HCT116 (cell line): ENCODE data around the gene NOD1. TPM values are rescaled to one million over a fixed set of nuclear protein-coding genes. Genes with fewer than 3 reads are reported as not detected.
"Not testable (repeated sequence)": the region's sequence is repeated elsewhere in the genome, so short reads cannot be mapped to it uniquely, and the experiment has no call there.

Experiments
- ATAC-seq: fragments of 200-7000 bp; cut with Tn5 transposase; 2 replicates; pipeline ENCODE4 v1.9.1; 2020; ENCODE audit warnings: mild to moderate bottlenecking, moderate library complexity
- BruUV-seq: library from RNA; stranded (reverse); fragments of 400-500 nt; replicated peaks from 2 replicates; lab custom pipeline; 2021; lab: Mats Ljungman, UMichigan
- CTCF ChIA-PET: fragments of 300-600 bp; sonication (Branson Sonifier 250); formaldehyde crosslinking; loops from one replicate; lab custom pipeline; 2021; ENCODE audit warnings: antibody characterized with exemption; lab: Charles Lee
- POLR2A ChIA-PET: fragments of 300-600, 350-600 bp; sonication (Branson Sonifier 250); formaldehyde crosslinking; loops from one replicate; lab custom pipeline; 2021; ENCODE audit warnings: antibody characterized with exemption; lab: Charles Lee
- RAD21 ChIA-PET, 2 experiments: fragments of 300-600 bp; sonication (Branson Sonifier 250); formaldehyde crosslinking; loops; one replicate each; lab custom pipeline; 2023; ENCODE audit warnings: low total read pairs in 2 of 2; ENCODE audit not compliant: uncharacterized antibody in 2 of 2, unreplicated experiment in 2 of 2, low non-redundant PET in 1 of 2; lab: Charles Lee
- DNase-seq: peaks from one replicate; pipeline ENCODE4 v3.0.0-alpha.2; 2010; ENCODE audit warnings: low read depth, low spot score
- H2AFZ ChIP-seq: fragments of 200-600 bp; shearing (Covaris generic), sonication (generic); 2 replicates; pipeline ENCODE4 v1.6.1; 2017; ENCODE audit warnings: low read depth, mixed run types, mixed read lengths, antibody characterized with exemption, low read length; ENCODE audit not compliant: poor library complexity, severe bottlenecking
- H3K27ac ChIP-seq: 2 replicates; pipeline ENCODE4 v1.5.1; 2012; ENCODE audit warnings: low read depth, low read length
- H3K27me3 ChIP-seq: fragments of 200-600 bp; sonication (generic); 2 replicates; pipeline ENCODE4 v1.6.1; 2016; ENCODE audit warnings: mixed run types, low read length, mixed read lengths; ENCODE audit not compliant: insufficient read depth
- H3K36me3 ChIP-seq, 2 experiments: fragments of 200-500 bp in 1 of 2; fragments of 200-600 bp in 1 of 2; sonication (Bioruptor generic) in 1 of 2; sonication (generic) in 1 of 2; 2 replicates each; pipeline versions ENCODE4 v1.5.1 to v1.6.1; 2014 to 2016; ENCODE audit warnings: low read length in 2 of 2, inconsistent platforms in 1 of 2, mixed read lengths in 1 of 2, mixed run types in 1 of 2; ENCODE audit not compliant: insufficient read depth in 2 of 2, control insufficient read depth in 1 of 2
- H3K4me1 ChIP-seq, 2 experiments: fragments of 200-600 bp in 1 of 2; sonication (generic) in 1 of 2; 2 replicates each; pipeline versions ENCODE4 v1.5.1 to v1.6.1; 2012 to 2017; ENCODE audit warnings: low read length in 2 of 2, inconsistent platforms in 1 of 2, mild to moderate bottlenecking in 1 of 2, mixed read lengths in 1 of 2, mixed run types in 1 of 2, moderate library complexity in 1 of 2; ENCODE audit not compliant: insufficient read depth in 2 of 2, control insufficient read depth in 1 of 2
- H3K4me2 ChIP-seq: fragments of 200-600 bp; sonication (generic); 2 replicates; pipeline ENCODE4 v1.6.1; 2017; ENCODE audit warnings: mixed run types, low read length, mixed read lengths
- H3K4me3 ChIP-seq, 2 experiments: fragments of 200-600 bp in 1 of 2; sonication (generic) in 1 of 2; replicated peaks in 1 of 2; 2 replicates each; pipeline ENCODE4 v1.5.1; 2011 to 2016; ENCODE audit warnings: low read length in 2 of 2, control low read depth in 1 of 2, low read depth in 1 of 2, mild to moderate bottlenecking in 1 of 2, mixed read lengths in 1 of 2, mixed run types in 1 of 2
- H3K79me2 ChIP-seq: fragments of 200-600 bp; sonication (generic); 2 replicates; pipeline ENCODE4 v1.6.1; 2017; ENCODE audit warnings: mild to moderate bottlenecking, mixed run types, low read length, moderate library complexity, mixed read lengths; ENCODE audit not compliant: insufficient read depth
- H3K9ac ChIP-seq: fragments of 200-600 bp; sonication (generic); 2 replicates; pipeline ENCODE4 v1.6.1; 2016; ENCODE audit warnings: low read length, mixed read lengths
- H3K9me2 ChIP-seq: fragments of 200-600 bp; sonication (generic), shearing (Covaris generic); 2 replicates; pipeline ENCODE4 v1.6.1; 2017; ENCODE audit warnings: mixed run types, mild to moderate bottlenecking, moderate library complexity; ENCODE audit not compliant: insufficient read depth
- H3K9me3 ChIP-seq, 2 experiments: fragments of 200-500 bp in 1 of 2; fragments of 200-600 bp in 1 of 2; sonication (Bioruptor generic) in 1 of 2; sonication (generic) in 1 of 2; 2 replicates each; pipeline ENCODE4 v1.6.1; 2014 to 2017; ENCODE audit warnings: low read length in 2 of 2, mixed read lengths in 2 of 2, inconsistent platforms in 1 of 2, low read depth in 1 of 2, mild to moderate bottlenecking in 1 of 2, mixed run types in 1 of 2, moderate library complexity in 1 of 2; ENCODE audit not compliant: control insufficient read depth in 1 of 2, insufficient read depth in 1 of 2
- H4K20me1 ChIP-seq: fragments of 200-600 bp; sonication (generic), shearing (Covaris generic); 2 replicates; pipeline ENCODE4 v1.6.1; 2017; ENCODE audit warnings: mixed run types, mild to moderate bottlenecking, moderate library complexity; ENCODE audit not compliant: insufficient read depth
- EZH2phosphoT487 ChIP-seq: fragments of 200-600 bp; IDR thresholded peaks from 2 replicates; pipeline ENCODE4 v1.6.1; 2018; ENCODE audit warnings: antibody characterized with exemption, borderline replicate concordance
- FOSL1 ChIP-seq: IDR thresholded peaks from 2 replicates; pipeline ENCODE4 v1.6.1; 2012; ENCODE audit warnings: low read depth
- JUND ChIP-seq: IDR thresholded peaks from 2 replicates; pipeline ENCODE4 v1.6.1; 2012
- MAX ChIP-seq: IDR thresholded peaks from 2 replicates; pipeline ENCODE4 v1.6.1; 2012
- REST ChIP-seq: IDR thresholded peaks from 2 replicates; pipeline ENCODE4 v1.6.1; 2012; ENCODE audit warnings: low read depth
- SRF ChIP-seq: IDR thresholded peaks from 2 replicates; pipeline ENCODE4 v1.6.1; 2012; ENCODE audit warnings: low read depth
- ZBTB33 ChIP-seq: IDR thresholded peaks from 2 replicates; pipeline ENCODE4 v1.6.1; 2011; ENCODE audit warnings: mild to moderate bottlenecking, low read length, moderate library complexity; ENCODE audit not compliant: insufficient replicate concordance; ENCODE audit errors: extremely low read depth
- ZNF274 ChIP-seq: fragments of 200-500 bp; sonication (Bioruptor generic); IDR thresholded peaks from 2 replicates; pipeline ENCODE4 v1.6.1; 2014; ENCODE audit warnings: mild to moderate bottlenecking, low read depth, low read length, inconsistent platforms
- intact Hi-C: fragments of 100-400 bp; cut with micrococcal nuclease; formaldehyde crosslinking; loops from 2 replicates; pipeline ENCODE4 v1.10.0; 2022
- total RNA-seq: library from RNA; stranded (reverse); gene quantifications from one replicate; pipeline ENCODE4 v1.2.1, GENCODE V29; 2021; ENCODE audit not compliant: unreplicated experiment

Gene NOD1
- total RNA-seq, 1 experiment from 2014 or later, result 5.9 TPM

GRCh38 chr7:30382607-30383006 is 96.0 kb downstream of the NOD1 start:
- H2AFZ ChIP-seq, result no peak overlapping the region
- no peak for ATAC-seq
- DNase-seq, result no peak
- BruUV-seq, result no TSS peak
- H3K27ac ChIP-seq, result no peak overlapping the region
- H3K36me3 ChIP-seq, result no peaks in the 10 kb centered on the region
- CTCF ChIA-PET, result no interaction called here
- H3K9me3 ChIP-seq, result no peaks in the 10 kb centered on the region
- no peak overlapping the region for H3K4me2 ChIP-seq
- POLR2A ChIA-PET, result no interaction called here
- H3K9ac ChIP-seq, result no peak overlapping the region
- H3K27me3 ChIP-seq, result no peaks in the 10 kb centered on the region
- H4K20me1 ChIP-seq, result no peaks in the 10 kb centered on the region
- intact Hi-C loops, result no loop called here
- no peaks in the 10 kb centered on the region for H3K9me2 ChIP-seq
- no peaks in the 10 kb centered on the region for H3K79me2 ChIP-seq
- H3K4me1 ChIP-seq, result no peaks in the 10 kb centered on the region
- RAD21 ChIA-PET, result no interaction called here
- TF ChIP-seq SRF (no peak), FOSL1 (no peak)
- H3K4me3 ChIP-seq, result no peak overlapping the region

GRCh38 chr7:30380824-30381223 is 97.8 kb downstream of the NOD1 start:
- POLR2A ChIA-PET, result not testable (repeated sequence)

GRCh38 chr7:30380294-30380693 is 98.3 kb downstream of the NOD1 start:
- H3K27ac ChIP-seq, result no peak overlapping the region
- intact Hi-C loops, result no loop called here
- no peaks in the 10 kb centered on the region for H3K9me3 ChIP-seq
- H3K9me2 ChIP-seq, result no peaks in the 10 kb centered on the region
- no peaks in the 10 kb centered on the region for H3K27me3 ChIP-seq
- no peaks in the 10 kb centered on the region for H3K36me3 ChIP-seq
- no peaks in the 10 kb centered on the region for H3K4me1 ChIP-seq
- RAD21 ChIA-PET, result no interaction called here
- ATAC-seq (no peak), DNase-seq (no peak)
- CTCF ChIA-PET, result no interaction called here
- H2AFZ ChIP-seq, result no peak overlapping the region
- no TSS peak for BruUV-seq
- no peaks in the 10 kb centered on the region for H3K79me2 ChIP-seq
- no peaks in the 10 kb centered on the region for H4K20me1 ChIP-seq
- POLR2A ChIA-PET, result no interaction called here
- no peak overlapping the region for H3K4me2 ChIP-seq
- H3K4me3 ChIP-seq, result no peak overlapping the region
- H3K9ac ChIP-seq, result no peak overlapping the region
- TF ChIP-seq REST (no peak), MAX (no peak), ZBTB33 (no peak), JUND (no peak), EZH2phosphoT487 (no peak), FOSL1 (no peak), ZNF274 (no peak), SRF (no peak)

More at GRCh38 chr7:30380824-30381223, 97.8 kb downstream of the NOD1 start:
- H3K9ac ChIP-seq, H3K4me3 ChIP-seq, DNase-seq, H3K4me2 ChIP-seq, H3K9me2 ChIP-seq, H2AFZ ChIP-seq, ATAC-seq, H3K27me3 ChIP-seq, intact Hi-C loops, H3K79me2 ChIP-seq, H4K20me1 ChIP-seq, H3K9me3 ChIP-seq, CTCF ChIA-PET, H3K36me3 ChIP-seq, RAD21 ChIA-PET, BruUV-seq, H3K27ac ChIP-seq, H3K4me1 ChIP-seq: not testable (repeated sequence)
